OCI-LY3 (cell line): Measurements from ENCODE around the gene ACLY.
A peak's percentile ranks its signal among the peaks of the same experiment; 100 is the strongest.
"Not testable (repeated sequence)": the region's sequence is repeated elsewhere in the genome, so short reads cannot be mapped to it uniquely, and the experiment has no call there.

Experiments
- H2AFZ ChIP-seq: fragments of 200-600, 300-600 bp; shearing (Covaris generic); 2 replicates; pipeline ENCODE4 v1.6.0; 2014; ENCODE audit warnings: antibody characterized with exemption, low read depth, low read length
- H3K27ac ChIP-seq: fragments of 200-600, 300-600 bp; sonication (generic); 2 replicates; pipeline ENCODE4 v1.5.1; 2014; ENCODE audit warnings: mild to moderate bottlenecking, low read length, moderate library complexity, mixed read lengths
- H3K27me3 ChIP-seq: fragments of 200-600, 300-600 bp; sonication (generic); 2 replicates; pipeline ENCODE4 v1.6.1; 2014; ENCODE audit warnings: low read depth, low read length, mixed read lengths
- H3K36me3 ChIP-seq: fragments of 200-600, 300-600 bp; sonication (generic); replicated peaks from 2 replicates; pipeline ENCODE3; 2014; ENCODE audit warnings: low read depth, low read length, mixed read lengths
- H3K4me1 ChIP-seq: fragments of 300-600, 200-600 bp; sonication (generic); 2 replicates; pipeline ENCODE4 v1.6.1; 2014; ENCODE audit warnings: low read length, mixed read lengths
- H3K4me2 ChIP-seq: fragments of 200-600, 300-600 bp; sonication (generic); 2 replicates; pipeline ENCODE4 v1.6.1; 2014; ENCODE audit warnings: low read length, mixed read lengths
- H3K4me3 ChIP-seq: fragments of 300-600, 200-600 bp; sonication (generic); 2 replicates; pipeline ENCODE4 v1.5.1; 2014; ENCODE audit warnings: antibody characterized with exemption, mild to moderate bottlenecking, low read length, moderate library complexity
- H3K79me2 ChIP-seq: fragments of 300-600, 200-600 bp; shearing (Covaris generic); 2 replicates; pipeline ENCODE4 v1.6.1; 2014; ENCODE audit warnings: mild to moderate bottlenecking, low read length, mixed read lengths
- H3K9ac ChIP-seq: fragments of 300-600, 200-600 bp; shearing (Covaris generic); 2 replicates; pipeline ENCODE4 v1.6.0; 2014; ENCODE audit warnings: mild to moderate bottlenecking, low read length, moderate library complexity
- H3K9me3 ChIP-seq: fragments of 200-600, 300-600 bp; shearing (Covaris generic); 2 replicates; pipeline ENCODE4 v1.6.1; 2014; ENCODE audit warnings: low read length, mixed read lengths; ENCODE audit not compliant: insufficient read depth
- H4K20me1 ChIP-seq: fragments of 200-600, 300-600 bp; sonication (generic); 2 replicates; pipeline ENCODE4 v1.6.1; 2016; ENCODE audit warnings: low read length, mixed read lengths; ENCODE audit not compliant: insufficient read depth
- EZH2phosphoT487 ChIP-seq: fragments of 200-600 bp; shearing (Covaris generic); IDR thresholded peaks from 2 replicates; pipeline ENCODE4 v1.6.1; 2018; ENCODE audit warnings: antibody characterized with exemption, mixed run types, low read depth
- TF ChIP-seq, protein P1 (sequence below): fragments of 200-600, 300-600 bp; sonication (generic); IDR thresholded peaks from 2 replicates; pipeline ENCODE4 v1.5.1; 2014; ENCODE audit warnings: antibody characterized with exemption, low read length, low read depth

The ACLY gene

DNA sequence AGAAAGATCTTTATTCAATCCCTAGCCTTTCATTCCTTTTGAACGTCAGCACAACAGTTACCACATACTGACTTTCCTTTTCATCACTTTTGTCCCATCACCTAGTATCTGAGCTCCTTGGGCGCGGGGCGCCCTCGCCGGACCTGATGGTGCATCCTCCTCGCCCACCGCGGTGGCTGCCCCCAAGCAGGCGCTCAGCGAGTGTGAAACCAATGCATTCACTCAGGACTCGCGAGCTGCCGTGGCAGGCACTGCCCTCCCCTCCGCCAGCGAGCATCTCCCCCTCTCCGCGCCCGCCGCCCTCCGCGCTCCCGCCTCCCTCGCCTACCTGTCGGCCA lies 54.3 kb downstream of the ACLY start:
- Histone ChIP-seq H3K4me1 (peaks cover 11% of the 10 kb centered on the region), H3K9ac (peak overlapping the region; percentile 88), H3K4me3 (peak overlapping the region; percentile 95), H3K36me3 (peaks cover 20% of the 10 kb centered on the region), H3K4me2 (peak overlapping the region; percentile 98), H3K9me3 (no peaks in the 10 kb centered on the region), H3K79me2 (peaks cover 54% of the 10 kb centered on the region), H3K27me3 (no peaks in the 10 kb centered on the region), H3K27ac (no peak overlapping the region), H4K20me1 (peaks cover 38% of the 10 kb centered on the region), H2AFZ (peak overlapping the region; percentile 64)
- TF ChIP-seq, protein P1, sequence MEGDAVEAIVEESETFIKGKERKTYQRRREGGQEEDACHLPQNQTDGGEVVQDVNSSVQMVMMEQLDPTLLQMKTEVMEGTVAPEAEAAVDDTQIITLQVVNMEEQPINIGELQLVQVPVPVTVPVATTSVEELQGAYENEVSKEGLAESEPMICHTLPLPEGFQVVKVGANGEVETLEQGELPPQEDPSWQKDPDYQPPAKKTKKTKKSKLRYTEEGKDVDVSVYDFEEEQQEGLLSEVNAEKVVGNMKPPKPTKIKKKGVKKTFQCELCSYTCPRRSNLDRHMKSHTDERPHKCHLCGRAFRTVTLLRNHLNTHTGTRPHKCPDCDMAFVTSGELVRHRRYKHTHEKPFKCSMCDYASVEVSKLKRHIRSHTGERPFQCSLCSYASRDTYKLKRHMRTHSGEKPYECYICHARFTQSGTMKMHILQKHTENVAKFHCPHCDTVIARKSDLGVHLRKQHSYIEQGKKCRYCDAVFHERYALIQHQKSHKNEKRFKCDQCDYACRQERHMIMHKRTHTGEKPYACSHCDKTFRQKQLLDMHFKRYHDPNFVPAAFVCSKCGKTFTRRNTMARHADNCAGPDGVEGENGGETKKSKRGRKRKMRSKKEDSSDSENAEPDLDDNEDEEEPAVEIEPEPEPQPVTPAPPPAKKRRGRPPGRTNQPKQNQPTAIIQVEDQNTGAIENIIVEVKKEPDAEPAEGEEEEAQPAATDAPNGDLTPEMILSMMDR: no peak
- TF ChIP-seq EZH2phosphoT487: no peak

- H3K27ac ChIP-seq: no peak overlapping the region
- H3K36me3 ChIP-seq: peaks cover 10% of the 10 kb centered on the region
- no peak for TF ChIP-seq EZH2phosphoT487
- TF ChIP-seq, protein P1: no peak
- H4K20me1 ChIP-seq: peaks cover 43% of the 10 kb centered on the region
- no peak overlapping the region for H2AFZ ChIP-seq
- peak overlapping the region; percentile 95 for H3K4me3 ChIP-seq
- peaks cover 11% of the 10 kb centered on the region for H3K4me1 ChIP-seq
- H3K79me2 ChIP-seq: peaks cover 65% of the 10 kb centered on the region
- peak overlapping the region; percentile 98 for H3K4me2 ChIP-seq
- no peaks in the 10 kb centered on the region for H3K9me3 ChIP-seq
- no peaks in the 10 kb centered on the region for H3K27me3 ChIP-seq
- peak overlapping the region; percentile 88; the same call in 1 of the 2 replicates for H3K9ac ChIP-seq
Observed at GRCh38 chr17:41863074-41863848, 55.5 kb downstream of the ACLY start.

DNA sequence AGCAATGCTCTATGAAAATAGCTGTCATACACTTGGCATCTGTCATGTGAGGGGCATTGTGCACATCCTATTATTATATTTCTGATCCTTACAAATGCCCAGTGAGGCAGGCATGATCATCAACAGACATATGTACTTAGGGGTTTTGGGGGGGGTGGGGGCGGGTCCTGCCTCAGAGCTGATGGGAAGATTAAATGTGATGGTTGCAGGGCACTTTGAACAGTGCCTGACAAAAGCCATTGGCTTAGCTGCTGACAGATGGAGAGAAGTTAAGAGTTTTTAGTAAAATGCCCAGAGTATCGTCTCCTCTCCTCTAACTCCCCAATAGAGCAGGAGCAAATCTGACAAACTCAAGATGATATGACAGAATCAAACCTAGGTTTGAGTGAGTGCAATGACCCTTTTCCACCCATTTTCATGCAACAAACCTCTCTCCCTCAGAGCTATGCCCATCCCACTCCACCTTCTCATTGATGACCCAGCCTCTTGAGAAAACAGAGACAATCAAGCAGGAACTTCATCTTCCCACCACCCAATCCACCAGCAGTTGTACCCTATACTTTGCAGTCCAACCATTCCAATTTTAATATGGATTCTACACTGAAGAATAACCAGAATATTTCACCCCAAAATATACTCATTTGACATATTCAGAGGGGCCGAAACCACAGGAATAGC lies 58.4 kb downstream of the ACLY start:
- Histone ChIP-seq H3K4me3 (no peak overlapping the region), H3K4me1 (peaks cover 11% of the 10 kb centered on the region), H2AFZ (no peak overlapping the region), H3K4me2 (no peak overlapping the region), H3K9ac (no peak overlapping the region), H3K79me2 (peaks cover 88% of the 10 kb centered on the region), H4K20me1 (peaks cover 43% of the 10 kb centered on the region), H3K9me3 (no peaks in the 10 kb centered on the region), H3K27ac (no peak overlapping the region), H3K27me3 (no peaks in the 10 kb centered on the region), H3K36me3 (no peaks in the 10 kb centered on the region)
- TF ChIP-seq, protein P1: no peak
- no peak for TF ChIP-seq EZH2phosphoT487

- H3K9me3 ChIP-seq, H3K4me3 ChIP-seq, H3K27me3 ChIP-seq, H3K9ac ChIP-seq, H3K4me2 ChIP-seq, H3K27ac ChIP-seq, H3K4me1 ChIP-seq, H2AFZ ChIP-seq: not testable (repeated sequence)
- H3K36me3 ChIP-seq: peaks cover 21% of the 10 kb centered on the region
- peaks cover 22% of the 10 kb centered on the region for H4K20me1 ChIP-seq
- peaks cover 71% of the 10 kb centered on the region for H3K79me2 ChIP-seq
Observed at GRCh38 chr17:41851382-41851781, 67.4 kb downstream of the ACLY start.
